HCT116 (cell line): ENCODE measurements around the gene IQUB.
"Not testable (repeated sequence)": the region's sequence is repeated elsewhere in the genome, so short reads cannot be mapped to it uniquely, and the experiment has no call there.

Experiments used
- CBX3 ChIP-seq: IDR thresholded peaks from 2 replicates; pipeline ENCODE4 v1.6.1; 2012; ENCODE audit warnings: low read depth
- EZH2 ChIP-seq: fragments of 200-600 bp; sonication (generic); IDR thresholded peaks from 2 replicates; pipeline ENCODE4 v1.6.1; 2017; ENCODE audit warnings: antibody characterized with exemption, mixed run types
- EZH2phosphoT487 ChIP-seq: fragments of 200-600 bp; IDR thresholded peaks from 2 replicates; pipeline ENCODE4 v1.6.1; 2018; ENCODE audit warnings: antibody characterized with exemption, borderline replicate concordance
- POLR2A ChIP-seq: IDR thresholded peaks from 2 replicates; pipeline ENCODE4 v1.7.0; 2011; ENCODE audit warnings: borderline replicate concordance; ENCODE audit not compliant: insufficient read depth, insufficient read length; ENCODE audit errors: extremely low read depth
- POLR2AphosphoS5 ChIP-seq: IDR thresholded peaks from 2 replicates; pipeline ENCODE4 v1.6.1; 2011; ENCODE audit warnings: mild to moderate bottlenecking, low read depth, low read length, moderate library complexity
- RAD21 ChIP-seq: IDR thresholded peaks from 2 replicates; pipeline ENCODE4 v1.6.1; 2012; ENCODE audit warnings: low read depth, mild to moderate bottlenecking
- ZFX ChIP-seq: fragments of 450-650 bp; IDR thresholded peaks from 2 replicates; pipeline ENCODE4 v1.6.1; 2017
- TF ChIP-seq, protein P1 (sequence below), 3 experiments: fragments of 200-600 bp in 1 of 3; sonication (generic) in 1 of 3; IDR thresholded peaks in 2 of 3; conservative IDR thresholded peaks in 1 of 3; 2 replicates each; pipeline ENCODE4 v1.5.1; 2012 to 2017; ENCODE audit warnings: low read depth in 2 of 3, low read length in 2 of 3, antibody characterized with exemption in 1 of 3, borderline replicate concordance in 1 of 3, control low read depth in 1 of 3, mild to moderate bottlenecking in 1 of 3, mixed read lengths in 1 of 3, mixed run types in 1 of 3, moderate library complexity in 1 of 3; ENCODE audit not compliant: insufficient read depth in 1 of 3

GRCh38 chr7:123532343-123532742 is 2.1 kb downstream of the IQUB start:
- TF ChIP-seq ZFX, POLR2A, EZH2, RAD21, EZH2phosphoT487, POLR2AphosphoS5, CBX3: not testable (repeated sequence)
- TF ChIP-seq, protein P1, sequence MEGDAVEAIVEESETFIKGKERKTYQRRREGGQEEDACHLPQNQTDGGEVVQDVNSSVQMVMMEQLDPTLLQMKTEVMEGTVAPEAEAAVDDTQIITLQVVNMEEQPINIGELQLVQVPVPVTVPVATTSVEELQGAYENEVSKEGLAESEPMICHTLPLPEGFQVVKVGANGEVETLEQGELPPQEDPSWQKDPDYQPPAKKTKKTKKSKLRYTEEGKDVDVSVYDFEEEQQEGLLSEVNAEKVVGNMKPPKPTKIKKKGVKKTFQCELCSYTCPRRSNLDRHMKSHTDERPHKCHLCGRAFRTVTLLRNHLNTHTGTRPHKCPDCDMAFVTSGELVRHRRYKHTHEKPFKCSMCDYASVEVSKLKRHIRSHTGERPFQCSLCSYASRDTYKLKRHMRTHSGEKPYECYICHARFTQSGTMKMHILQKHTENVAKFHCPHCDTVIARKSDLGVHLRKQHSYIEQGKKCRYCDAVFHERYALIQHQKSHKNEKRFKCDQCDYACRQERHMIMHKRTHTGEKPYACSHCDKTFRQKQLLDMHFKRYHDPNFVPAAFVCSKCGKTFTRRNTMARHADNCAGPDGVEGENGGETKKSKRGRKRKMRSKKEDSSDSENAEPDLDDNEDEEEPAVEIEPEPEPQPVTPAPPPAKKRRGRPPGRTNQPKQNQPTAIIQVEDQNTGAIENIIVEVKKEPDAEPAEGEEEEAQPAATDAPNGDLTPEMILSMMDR (IDR thresholded peaks at IDR 0.05 in 2 of 3, conservative IDR thresholded peaks at IDR 0.05 in 1 of 3; ENCODE audit: borderline replicate concordance in 1 of 3, insufficient read depth in 1 of 3, low read depth in 2 of 3, low read length in 2 of 3): not testable (repeated sequence)
